Stimulated activated CD4-positive, alpha-beta T cell treated with anti-CD3 and anti-CD28 coated beads, Interleukin-4, amount 100 ng/mL, for 48 hours (primary cell): ENCODE data around the gene NRCAM.

ENCODE experiments used
- DNase-seq, 2 donors: peaks; one replicate each; pipeline ENCODE4 v3.0.0-alpha.2; 2020; ENCODE audit warnings: low read depth in 2 of 2

NRCAM gene

DNA sequence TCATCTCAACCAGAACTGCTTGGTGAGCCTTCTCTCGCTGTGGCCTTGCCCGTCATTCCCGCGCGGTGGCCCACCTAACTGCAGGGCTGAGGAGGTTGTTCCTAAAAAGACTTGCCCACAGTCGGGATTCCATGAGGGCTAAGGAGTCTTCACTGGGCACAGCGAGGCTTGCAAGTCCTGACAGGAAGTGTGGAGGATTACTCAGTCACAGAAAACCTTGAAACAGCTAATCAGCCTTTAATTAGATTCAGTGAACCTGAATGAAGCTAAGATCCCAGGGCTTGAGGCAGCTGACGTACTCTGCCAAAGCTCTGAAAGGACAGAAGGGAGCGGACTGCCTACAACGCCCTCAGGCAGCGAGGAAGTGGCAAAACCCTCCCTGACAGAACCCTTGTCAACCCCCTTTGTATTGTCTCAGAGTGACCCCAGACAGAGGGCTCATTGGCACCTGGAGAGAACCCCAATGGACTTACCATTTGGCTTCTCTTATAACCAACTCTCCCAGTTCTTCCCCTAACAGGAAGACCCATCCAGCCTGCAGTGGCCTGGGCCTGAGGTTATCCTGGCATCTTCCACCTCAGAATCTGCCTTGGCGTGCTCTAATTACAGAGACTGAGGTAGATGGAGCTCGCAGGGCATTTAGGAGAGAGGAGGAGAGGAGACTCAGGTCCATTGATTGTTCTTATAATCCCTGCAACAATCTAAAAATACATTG is 323.5 kb downstream of the NRCAM start:
- DNase-seq = no peak

GRCh38 chr7:108130261-108130660 is 326.0 kb downstream of the NRCAM start, which contains the start of gene LAMB4:
LAMB4 (minus strand) TSS chr7:108130361; CDS start chr7:108123164, 7,197 bp downstream.
- no peak for DNase-seq

- DNase-seq = no peak
Measured at GRCh38 chr7:108129018-108129965, 326.9 kb downstream of the NRCAM start.

- no peak for DNase-seq
Measured at GRCh38 chr7:108128514-108128913, 327.7 kb downstream of the NRCAM start.

GRCh38 chr7:108127461-108127860 is 328.8 kb downstream of the NRCAM start:
- DNase-seq = no peak

DNA sequence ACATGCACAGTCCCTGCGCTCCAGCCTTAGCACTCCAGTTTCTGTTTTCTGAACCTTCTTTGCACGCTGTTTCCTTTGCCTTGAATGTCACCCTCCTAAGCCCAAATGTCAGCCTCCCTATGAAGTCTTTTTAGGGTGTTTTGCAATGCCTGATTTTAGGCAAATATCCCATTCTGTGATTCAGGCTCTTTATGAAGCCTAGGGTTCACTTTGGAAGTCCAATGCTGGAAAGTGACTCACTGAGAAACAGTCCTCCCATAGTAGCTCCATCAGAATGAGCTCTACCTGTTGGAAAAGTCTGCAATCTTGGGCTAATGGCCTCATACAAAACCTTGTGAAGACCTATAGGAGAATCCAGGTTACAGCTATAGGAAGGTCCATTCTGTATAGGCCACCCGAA is 331.4 kb downstream of the NRCAM start:
- DNase-seq = no peak

GRCh38 chr7:108122181-108122580 is 334.1 kb downstream of the NRCAM start:
- no peak for DNase-seq

DNA sequence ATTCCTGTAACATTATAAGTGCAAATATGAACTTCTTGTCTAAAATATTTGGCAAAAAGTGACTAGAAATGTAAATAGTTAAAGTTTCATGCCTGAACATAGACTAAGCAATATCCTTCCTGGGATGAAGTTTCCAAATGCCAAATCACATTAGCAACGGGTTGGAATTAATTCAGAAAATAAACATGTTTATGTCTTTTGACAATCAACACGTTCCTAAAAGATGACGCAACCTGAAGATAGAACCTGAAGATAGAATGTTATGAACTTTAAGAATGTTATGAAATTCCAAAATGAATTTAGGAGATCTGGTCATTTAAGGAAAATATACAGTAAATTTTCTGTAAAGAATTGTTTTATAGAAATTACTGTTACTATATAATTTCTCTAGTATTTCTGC is 335.3 kb downstream of the NRCAM start:
- no peak for DNase-seq

DNA sequence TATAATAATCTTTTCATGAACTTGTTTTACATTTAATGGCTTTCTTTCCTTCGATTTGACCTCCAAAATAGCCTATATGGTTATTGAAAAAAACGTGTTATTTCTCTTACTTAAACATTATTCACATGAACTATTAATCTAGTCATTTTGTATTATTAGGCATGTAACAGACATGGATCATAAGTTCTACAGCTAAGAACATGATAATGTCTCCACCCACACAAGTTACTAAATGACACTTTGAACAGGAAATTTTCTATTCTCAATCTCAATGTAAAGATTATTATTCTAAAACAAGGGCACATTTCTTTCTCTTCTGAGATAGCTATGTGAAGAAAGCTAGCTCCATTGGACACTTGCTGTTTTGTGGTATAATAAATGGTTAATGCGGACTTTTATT is 336.0 kb downstream of the NRCAM start:
- no peak for DNase-seq

GRCh38 chr7:108118959-108119358 is 337.3 kb downstream of the NRCAM start:
- no peak for DNase-seq

- DNase-seq = no peak
Measured at GRCh38 chr7:108114117-108114841, 342.0 kb downstream of the NRCAM start.

DNA sequence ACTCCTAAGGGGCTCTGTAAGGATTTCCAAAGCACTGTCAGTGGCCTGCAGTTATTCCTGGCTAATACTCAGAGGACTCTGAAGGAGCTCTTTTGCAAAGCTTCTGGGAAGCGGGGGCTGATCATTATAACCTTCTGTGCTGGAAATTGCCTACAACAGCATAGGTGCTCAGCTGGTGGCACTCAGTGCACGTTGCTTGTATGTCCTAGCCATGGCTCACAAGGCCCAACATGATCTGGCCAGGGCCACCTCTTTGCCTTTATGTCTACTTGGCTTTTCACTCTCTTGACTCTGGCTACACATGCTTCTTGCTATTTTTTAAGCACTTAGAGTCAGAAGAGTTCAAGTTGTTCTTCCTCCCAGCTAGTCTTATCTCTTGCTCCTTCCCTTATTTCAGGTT is 343.6 kb downstream of the NRCAM start:
- DNase-seq = no peak

DNA sequence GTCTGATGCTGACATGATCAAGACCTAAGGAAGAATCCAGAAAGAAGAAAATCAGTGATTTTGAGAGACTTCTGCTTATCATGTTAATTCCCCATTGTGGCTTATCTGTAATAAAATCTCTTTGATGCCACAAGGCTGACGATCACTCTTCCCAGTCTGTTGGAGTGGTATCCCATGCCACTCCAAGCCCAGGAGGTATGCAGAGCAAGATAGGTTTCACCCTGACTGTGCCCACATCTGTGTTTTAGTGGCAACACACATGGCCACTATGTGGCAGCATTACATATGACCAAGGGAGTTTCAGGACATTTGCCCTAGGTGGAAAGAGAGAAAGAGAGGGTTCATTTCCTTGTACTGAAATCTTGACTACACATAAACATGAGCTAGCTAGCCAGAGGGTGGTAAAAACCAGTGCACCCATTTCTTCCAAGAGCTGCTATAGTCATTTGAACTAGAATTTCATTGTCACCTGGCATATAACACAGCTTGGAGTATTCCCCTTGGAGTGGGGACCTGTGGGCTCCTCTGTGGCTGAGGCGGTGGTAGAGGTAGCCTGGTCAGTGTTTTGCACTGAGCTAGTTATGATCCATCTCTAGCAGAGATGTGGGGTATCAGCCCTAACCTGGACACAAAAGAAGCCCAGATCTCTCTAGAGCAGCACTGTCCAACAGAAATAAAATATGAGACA is 346.9 kb downstream of the NRCAM start:
- DNase-seq = no peak

GRCh38 chr7:108108131-108108530 is 348.1 kb downstream of the NRCAM start:
- DNase-seq = no peak

- no peak for DNase-seq
Measured at GRCh38 chr7:108104324-108104723, 351.9 kb downstream of the NRCAM start.

- no peak for DNase-seq
Measured at GRCh38 chr7:108103558-108104298, 352.5 kb downstream of the NRCAM start.

DNA sequence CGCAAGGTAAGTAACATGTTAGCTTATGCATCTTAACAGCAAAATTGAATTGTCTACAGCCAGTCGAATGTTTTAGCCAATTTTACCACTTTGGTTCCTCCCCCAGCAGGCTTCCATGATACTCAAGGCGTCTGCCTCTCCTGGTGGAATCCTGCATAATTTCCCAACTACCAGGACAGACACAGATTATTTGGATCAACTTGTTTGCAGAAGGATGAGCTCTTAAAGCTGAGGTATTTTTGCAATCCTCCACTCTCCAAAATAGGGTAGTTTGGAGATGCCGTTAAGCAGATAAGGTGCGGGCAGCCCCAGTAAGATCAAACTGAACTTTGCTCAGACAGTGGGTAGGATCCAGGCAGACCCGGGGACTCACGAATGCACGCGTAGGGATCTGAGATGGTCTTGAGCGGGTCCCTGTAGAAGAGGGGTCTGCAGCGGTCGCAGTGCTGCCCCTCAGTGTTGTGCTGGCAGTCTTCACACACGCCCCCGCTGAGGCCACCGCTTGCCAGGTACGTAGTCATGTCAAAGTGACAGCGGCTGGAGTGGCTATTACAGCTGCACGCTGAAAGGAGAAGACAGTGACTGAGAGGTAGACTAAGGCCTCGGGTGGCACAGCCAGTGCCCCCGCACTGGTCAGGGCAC is 353.4 kb downstream of the NRCAM start:
- DNase-seq = no peak

- DNase-seq = no peak
Measured at GRCh38 chr7:108101759-108102158, 354.5 kb downstream of the NRCAM start.

GRCh38 chr7:108099713-108100112 is 356.5 kb downstream of the NRCAM start:
- DNase-seq = no peak

GRCh38 chr7:108097703-108098102 is 358.5 kb downstream of the NRCAM start:
- no peak for DNase-seq
